ENCODE measurements around the gene GPR108.
"Not testable (repeated sequence)": the region's sequence is repeated elsewhere in the genome, so short reads cannot be mapped to it uniquely, and the experiment has no call there.

Gene GPR108

GRCh38 chr19:6760606-6761005, 23.2 kb upstream of the GPR108 start:
- DNase-seq, result no peak

- no peak for DNase-seq
These were observed 17.5 kb upstream of the GPR108 start for GRCh38 chr19:6754653-6755463.

GRCh38 chr19:6754136-6754535, 16.8 kb upstream of the GPR108 start:
- DNase-seq, result no peak

- peak; percentile 65 for DNase-seq
These were observed 16.0 kb upstream of the GPR108 start for GRCh38 chr19:6753178-6754031.

- no peak for DNase-seq
These were observed 15.1 kb upstream of the GPR108 start for GRCh38 chr19:6752256-6753177.

- DNase-seq, result no peak
These were observed 13.8 kb upstream of the GPR108 start for GRCh38 chr19:6751189-6751588.

- no peak for DNase-seq
These were observed 12.7 kb upstream of the GPR108 start for GRCh38 chr19:6750062-6750461.

GRCh38 chr19:6748543-6748942, 11.2 kb upstream of the GPR108 start:
- DNase-seq, result not testable (repeated sequence)

GRCh38 chr19:6745965-6746364, 8.6 kb upstream of the GPR108 start:
- no peak for DNase-seq

GRCh38 chr19:6744381-6745301, 7.3 kb upstream of the GPR108 start:
- DNase-seq, result peak; percentile 86

- DNase-seq, result no peak
These were observed 6.5 kb upstream of the GPR108 start for GRCh38 chr19:6743714-6744380.

GRCh38 chr19:6743066-6743465, 5.7 kb upstream of the GPR108 start:
- no peak for DNase-seq

GRCh38 chr19:6740589-6741343, 3.4 kb upstream of the GPR108 start:
- DNase-seq, result peak; percentile 43

GRCh38 chr19:6739883-6740588, 2.7 kb upstream of the GPR108 start:
- DNase-seq, result no peak

- peak; percentile 84 for DNase-seq
These were observed 2.1 kb upstream of the GPR108 start, which contains the start of gene TRIP10 for GRCh38 chr19:6739390-6739882. Gene TRIP10, plus strand, starts transcription at chr19:6739680. Its CDS starts 82 bp downstream, at chr19:6739762.

GRCh38 chr19:6738787-6739389, 1.5 kb upstream of the GPR108 start:
- DNase-seq, result peak; percentile 40

GRCh38 chr19:6737873-6738786, 750 bp upstream of the GPR108 start:
- DNase-seq, result peak; percentile 86

- DNase-seq, result no peak
These were observed 480 bp downstream of the GPR108 start for GRCh38 chr19:6736917-6737283.
